Parathyroid adenoma (tissue), 2 donors: Measurements from ENCODE around the gene LGALS3BP.
A peak's percentile ranks its signal among the peaks of the same experiment; 100 is the strongest.

Experiments
- H2AFZ ChIP-seq: fragments of 300-600 bp; sonication (generic); one replicate; pipeline ENCODE4 v1.7.0; 2017; ENCODE audit warnings: antibody characterized with exemption, mild to moderate bottlenecking
- H3K27ac ChIP-seq: fragments of 300-600 bp; sonication (generic); one replicate; pipeline ENCODE4 v1.7.0; 2017
- H3K27me3 ChIP-seq: fragments of 300-600 bp; sonication (generic); one replicate; pipeline ENCODE4 v1.7.0; 2017; ENCODE audit warnings: low read length; ENCODE audit not compliant: control insufficient read depth, insufficient read depth
- H3K36me3 ChIP-seq: fragments of 300-600 bp; sonication (generic); one replicate; pipeline ENCODE4 v1.7.0; 2017; ENCODE audit warnings: low read length; ENCODE audit not compliant: control insufficient read depth, insufficient read depth
- H3K4me1 ChIP-seq: fragments of 300-600 bp; sonication (generic); one replicate; pipeline ENCODE4 v1.7.0; 2017; ENCODE audit warnings: control low read depth
- H3K4me2 ChIP-seq: fragments of 300-600 bp; sonication (generic); one replicate; pipeline ENCODE4 v1.7.0; 2017; ENCODE audit warnings: low read length
- H3K4me3 ChIP-seq: fragments of 300-600 bp; sonication (generic); one replicate; pipeline ENCODE4 v1.7.0; 2017; ENCODE audit warnings: low read depth, low read length
- H3K79me2 ChIP-seq: fragments of 300-600 bp; sonication (generic); one replicate; pipeline ENCODE4 v1.7.0; 2017; ENCODE audit warnings: control low read depth
- H3K9ac ChIP-seq: fragments of 300-600 bp; sonication (generic); one replicate; pipeline ENCODE4 v1.7.0; 2017; ENCODE audit warnings: mild to moderate bottlenecking
- H3K9me3 ChIP-seq: fragments of 300-600 bp; sonication (generic); one replicate; pipeline ENCODE4 v1.7.0; 2017; ENCODE audit warnings: low read length; ENCODE audit not compliant: control insufficient read depth
- CTCF ChIP-seq: fragments of 300-600 bp; sonication (generic); IDR thresholded peaks from one replicate; pipeline ENCODE4 v1.7.0; 2017; ENCODE audit warnings: antibody characterized with exemption, mild to moderate bottlenecking
- donor health status: primary hyperparathyroidism.

Gene LGALS3BP

GRCh38 chr17:78952706-78953105 lies 27.0 kb downstream of the LGALS3BP start:
- H2AFZ ChIP-seq: no peak overlapping the region
- no peak overlapping the region for H3K4me3 ChIP-seq
- H3K36me3 ChIP-seq: no peaks in the 10 kb centered on the region
- H3K79me2 ChIP-seq: no peaks in the 10 kb centered on the region
- no peaks in the 10 kb centered on the region for H3K27me3 ChIP-seq
- H3K9me3 ChIP-seq: no peaks in the 10 kb centered on the region
- H3K27ac ChIP-seq: no peak overlapping the region
- H3K4me2 ChIP-seq: no peak overlapping the region
- H3K4me1 ChIP-seq: peaks cover 1% of the 10 kb centered on the region
- TF ChIP-seq CTCF: no peak
- H3K9ac ChIP-seq: no peak overlapping the region

GRCh38 chr17:78951967-78952551 lies 27.7 kb downstream of the LGALS3BP start:
- Histone ChIP-seq H3K9me3 (no peaks in the 10 kb centered on the region), H3K4me2 (no peak overlapping the region), H3K27me3 (no peaks in the 10 kb centered on the region), H3K9ac (no peak overlapping the region), H3K36me3 (no peaks in the 10 kb centered on the region), H3K4me1 (peaks cover 3% of the 10 kb centered on the region), H3K79me2 (no peaks in the 10 kb centered on the region), H3K4me3 (no peak overlapping the region), H2AFZ (no peak overlapping the region), H3K27ac (no peak overlapping the region)
- no peak for TF ChIP-seq CTCF

- no peak for TF ChIP-seq CTCF
- H2AFZ ChIP-seq: no peak overlapping the region
- no peaks in the 10 kb centered on the region for H3K9me3 ChIP-seq
- H3K4me2 ChIP-seq: no peak overlapping the region
- no peak overlapping the region for H3K4me3 ChIP-seq
- no peaks in the 10 kb centered on the region for H3K79me2 ChIP-seq
- H3K36me3 ChIP-seq: no peaks in the 10 kb centered on the region
- no peak overlapping the region for H3K27ac ChIP-seq
- H3K9ac ChIP-seq: no peak overlapping the region
- peaks cover 3% of the 10 kb centered on the region for H3K4me1 ChIP-seq
- no peaks in the 10 kb centered on the region for H3K27me3 ChIP-seq
These were observed 28.9 kb downstream of the LGALS3BP start for GRCh38 chr17:78950870-78951269.

GRCh38 chr17:78947235-78948149 lies 32.2 kb downstream of the LGALS3BP start:
- Histone ChIP-seq H2AFZ (peak overlapping the region; percentile 68), H3K79me2 (no peaks in the 10 kb centered on the region), H3K27me3 (no peaks in the 10 kb centered on the region), H3K9me3 (no peaks in the 10 kb centered on the region), H3K4me2 (no peak overlapping the region), H3K9ac (no peak overlapping the region), H3K4me1 (peaks cover 3% of the 10 kb centered on the region), H3K36me3 (no peaks in the 10 kb centered on the region), H3K4me3 (no peak overlapping the region), H3K27ac (no peak overlapping the region)
- no peak for TF ChIP-seq CTCF
